Measurements from ENCODE around the gene HOXC11.

The HOXC11 gene

DNA sequence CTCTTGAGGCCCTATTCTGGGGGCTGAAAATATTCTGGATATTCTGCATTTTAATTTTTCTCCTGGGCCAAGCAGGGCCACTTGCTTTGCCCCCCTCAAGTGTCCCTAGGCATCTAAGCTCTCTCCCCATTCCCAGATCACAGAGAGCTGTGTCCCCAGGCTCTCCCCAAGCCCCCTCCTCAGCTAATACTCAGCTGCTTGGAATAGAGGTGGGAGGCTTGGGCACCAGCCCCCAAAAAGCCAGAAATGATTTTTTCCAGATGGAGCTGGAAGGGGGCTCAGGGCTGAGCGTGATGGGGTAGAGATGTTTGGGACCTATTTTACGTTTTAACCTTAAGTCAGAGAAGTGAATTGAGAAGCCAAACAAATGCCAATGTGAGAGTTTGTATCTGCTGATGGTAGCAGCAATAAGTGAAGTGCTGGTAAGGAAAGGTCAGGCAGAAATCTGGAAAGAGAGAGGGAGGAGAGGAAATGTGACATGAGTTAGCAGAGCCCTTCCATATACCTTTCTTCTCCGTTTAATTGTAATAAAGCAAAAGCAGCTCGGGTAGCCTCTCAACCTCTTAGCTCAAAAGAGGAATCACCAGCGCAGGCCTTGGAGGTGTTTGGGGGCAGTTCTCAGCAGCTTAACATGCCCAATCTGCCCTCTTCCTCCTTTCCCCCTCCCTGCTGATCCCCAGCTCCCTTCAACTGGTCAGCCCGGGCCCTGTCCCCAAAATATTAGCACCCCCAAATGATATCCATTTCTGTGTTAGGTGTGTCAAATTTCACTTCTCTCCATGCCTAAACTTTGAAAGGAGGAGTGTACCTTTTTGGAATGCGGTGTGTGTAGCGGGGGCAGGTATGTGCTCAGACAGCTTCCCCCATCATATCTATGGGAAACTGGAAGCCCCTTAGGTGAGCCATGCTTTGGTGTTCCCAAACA is 50.3 kb downstream of the HOXC11 start:
- no peak for DNase-seq (ENCODE audit: low read depth)

DNA sequence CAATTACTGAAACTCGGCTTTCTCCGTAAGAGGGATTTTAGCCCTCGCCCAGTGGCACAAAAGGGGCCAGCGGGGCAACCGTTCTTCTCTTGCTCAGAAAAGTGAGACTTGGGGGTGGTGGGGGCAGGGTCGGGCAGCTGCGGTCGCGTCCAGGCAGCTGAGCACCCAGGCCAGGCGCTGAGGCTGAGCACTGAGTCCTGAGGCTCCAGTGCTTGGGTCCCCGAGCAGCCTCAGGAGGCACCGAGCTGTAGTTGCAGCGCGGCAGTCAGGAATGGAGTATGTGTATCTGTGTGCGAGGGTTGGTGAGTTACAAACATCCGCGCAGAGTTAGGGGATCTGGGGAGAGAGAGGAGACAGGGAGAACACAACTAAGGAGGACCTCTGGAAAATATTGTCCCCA is 51.2 kb downstream of the HOXC11 start:
- no peak for DNase-seq (ENCODE audit: low read depth)

DNA sequence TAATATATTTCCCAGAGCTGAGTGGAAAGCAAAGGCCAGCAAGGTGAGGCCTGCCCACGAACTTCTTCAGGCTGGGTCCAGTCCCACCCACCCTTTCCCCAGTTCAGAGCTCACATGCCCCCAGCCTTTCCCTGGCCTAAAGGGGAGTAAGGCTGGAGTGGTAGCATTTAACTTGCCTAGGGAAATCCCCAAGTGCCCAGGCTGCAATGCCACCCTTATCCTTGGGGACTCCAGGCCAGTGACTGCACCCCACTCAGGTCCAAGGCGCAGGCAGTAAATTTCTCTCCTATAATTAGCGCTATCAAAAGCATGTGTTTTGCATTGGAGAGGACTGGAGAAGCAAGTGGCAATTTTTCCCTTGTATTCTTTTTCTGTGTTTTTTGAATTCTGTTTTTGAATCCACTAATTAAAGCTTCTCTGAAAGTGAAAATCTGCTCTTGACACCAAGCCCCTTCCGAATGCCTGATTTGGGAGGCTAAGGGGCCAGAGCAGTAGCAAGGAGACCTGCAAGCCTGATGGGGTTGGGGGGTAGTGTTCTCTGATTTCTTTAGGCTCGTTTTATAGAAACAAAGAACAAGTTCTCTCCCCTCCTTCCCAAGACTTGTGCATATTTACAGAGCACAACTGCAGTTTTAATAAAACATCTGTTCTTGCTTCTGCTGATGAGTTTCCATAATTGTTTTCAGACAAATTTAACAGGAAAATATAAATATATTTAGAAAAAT is 51.8 kb downstream of the HOXC11 start:
- no peak for DNase-seq (ENCODE audit: low read depth)

GRCh38 chr12:54025499-54026405 is 52.8 kb downstream of the HOXC11 start:
- no peak for DNase-seq (ENCODE audit: low read depth)

GRCh38 chr12:54026640-54027441 is 53.9 kb downstream of the HOXC11 start:
- no peak for DNase-seq (ENCODE audit: low read depth)
